ENCODE results near the gene PTPRG.

DNA sequence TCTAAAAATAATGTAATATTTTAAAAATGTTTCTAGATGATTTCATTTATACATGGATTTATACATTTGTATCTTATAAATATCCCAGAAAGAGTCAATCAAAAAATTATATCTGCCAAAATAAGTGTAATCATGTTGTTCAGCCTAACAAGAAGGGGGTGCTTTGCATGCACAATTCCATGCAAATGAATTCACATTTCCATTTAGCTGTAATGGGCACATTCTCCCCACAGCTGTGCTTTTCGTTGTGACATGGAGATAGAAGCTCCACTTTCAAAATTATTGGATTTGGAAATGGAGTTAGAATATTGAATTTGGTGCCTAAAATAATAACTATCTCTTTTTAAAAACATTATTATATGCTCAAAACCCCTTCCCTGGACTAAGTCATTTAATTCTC is 270.6 kb downstream of the PTPRG start:
- TF ChIP-seq, protein P1, sequence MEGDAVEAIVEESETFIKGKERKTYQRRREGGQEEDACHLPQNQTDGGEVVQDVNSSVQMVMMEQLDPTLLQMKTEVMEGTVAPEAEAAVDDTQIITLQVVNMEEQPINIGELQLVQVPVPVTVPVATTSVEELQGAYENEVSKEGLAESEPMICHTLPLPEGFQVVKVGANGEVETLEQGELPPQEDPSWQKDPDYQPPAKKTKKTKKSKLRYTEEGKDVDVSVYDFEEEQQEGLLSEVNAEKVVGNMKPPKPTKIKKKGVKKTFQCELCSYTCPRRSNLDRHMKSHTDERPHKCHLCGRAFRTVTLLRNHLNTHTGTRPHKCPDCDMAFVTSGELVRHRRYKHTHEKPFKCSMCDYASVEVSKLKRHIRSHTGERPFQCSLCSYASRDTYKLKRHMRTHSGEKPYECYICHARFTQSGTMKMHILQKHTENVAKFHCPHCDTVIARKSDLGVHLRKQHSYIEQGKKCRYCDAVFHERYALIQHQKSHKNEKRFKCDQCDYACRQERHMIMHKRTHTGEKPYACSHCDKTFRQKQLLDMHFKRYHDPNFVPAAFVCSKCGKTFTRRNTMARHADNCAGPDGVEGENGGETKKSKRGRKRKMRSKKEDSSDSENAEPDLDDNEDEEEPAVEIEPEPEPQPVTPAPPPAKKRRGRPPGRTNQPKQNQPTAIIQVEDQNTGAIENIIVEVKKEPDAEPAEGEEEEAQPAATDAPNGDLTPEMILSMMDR (conservative IDR thresholded peaks at IDR 0.05; ENCODE audit: low read depth, low read length): no peak
- no peak for TF ChIP-seq EZH2 (IDR thresholded peaks at IDR 0.05; ENCODE audit: borderline replicate concordance, low read depth, low read length, poor library complexity, severe bottlenecking)
